NCI-H446 (cell line): Measurements from ENCODE around the gene FGD3.

Experiments
- DNase-seq, 2 experiments: peaks; one replicate each; lab custom pipeline; 2025; lab: John Stamatoyannopoulos, UW

FGD3 gene

GRCh38 chr9:93054758-93055704 is 107.7 kb downstream of the FGD3 start:
- no peak for DNase-seq

DNA sequence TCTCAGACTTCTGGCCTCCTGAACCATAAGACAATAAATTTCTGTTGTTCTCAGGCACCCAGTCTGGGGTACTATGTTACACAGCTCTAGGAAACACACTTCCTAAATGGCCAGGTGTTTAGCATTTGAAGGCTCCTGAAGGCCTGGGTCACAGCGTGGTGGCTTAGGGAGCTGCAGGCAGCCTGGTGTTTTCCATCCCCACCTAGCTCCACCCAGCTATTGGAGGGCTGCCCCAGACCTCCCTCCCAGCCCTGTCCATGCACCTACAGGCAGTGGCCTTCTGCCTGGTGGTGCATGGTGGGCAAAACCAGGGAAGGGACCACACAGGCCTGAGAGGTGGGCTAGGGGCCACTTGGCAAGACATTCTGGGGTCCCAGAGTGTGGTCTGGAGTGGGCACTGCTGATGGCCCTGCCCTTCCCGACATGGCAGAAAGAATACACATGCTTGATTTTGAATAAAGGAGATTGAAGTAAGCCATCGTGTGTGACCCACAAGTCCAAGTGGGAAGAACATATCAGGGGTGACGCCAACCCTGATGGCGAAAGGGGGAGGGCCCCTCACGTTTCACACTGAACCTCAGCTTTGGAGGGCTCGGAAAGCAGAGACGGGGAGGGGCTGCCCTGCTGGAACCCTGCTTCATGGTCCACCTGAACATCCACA is 109.8 kb downstream of the FGD3 start:
- no peak for DNase-seq

DNA sequence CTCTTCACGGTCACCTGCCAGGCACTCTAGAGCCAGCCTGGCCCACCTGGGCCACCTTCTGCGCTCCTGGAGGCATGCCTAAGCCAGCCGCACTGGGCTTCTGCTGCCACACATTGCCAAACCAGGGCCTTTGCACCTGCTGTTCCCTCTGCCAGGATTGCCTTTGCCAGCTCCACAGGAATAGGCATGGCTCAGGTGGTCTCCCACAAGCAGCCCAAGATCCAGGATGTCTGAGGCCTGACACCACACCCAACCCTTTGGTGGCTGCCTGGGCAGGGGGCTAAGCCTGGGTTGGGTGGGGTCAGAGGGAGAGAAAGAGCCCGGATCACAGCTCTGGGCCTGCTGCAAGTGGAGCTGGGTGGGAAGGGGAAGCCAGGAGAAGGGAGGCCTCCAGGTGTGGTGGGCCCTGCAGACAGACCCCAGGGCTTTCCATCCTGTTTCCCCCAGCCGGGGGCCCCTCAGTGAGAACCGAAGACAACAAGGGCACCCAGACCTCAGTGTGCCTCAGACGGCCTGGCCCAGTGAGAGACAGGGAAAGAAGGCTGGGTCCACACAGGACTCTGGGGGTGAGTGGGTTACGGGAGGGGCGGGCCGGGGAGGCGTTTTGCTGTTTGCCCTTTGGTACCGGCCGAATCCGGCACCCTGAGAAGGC is 110.5 kb downstream of the FGD3 start:
- DNase-seq = no peak

GRCh38 chr9:93058355-93059010 is 111.2 kb downstream of the FGD3 start, which contains the start of gene SUSD3:
SUSD3 (plus strand) TSS chr9:93058701; CDS start chr9:93058743, 42 bp downstream.
- no peak for DNase-seq

DNA sequence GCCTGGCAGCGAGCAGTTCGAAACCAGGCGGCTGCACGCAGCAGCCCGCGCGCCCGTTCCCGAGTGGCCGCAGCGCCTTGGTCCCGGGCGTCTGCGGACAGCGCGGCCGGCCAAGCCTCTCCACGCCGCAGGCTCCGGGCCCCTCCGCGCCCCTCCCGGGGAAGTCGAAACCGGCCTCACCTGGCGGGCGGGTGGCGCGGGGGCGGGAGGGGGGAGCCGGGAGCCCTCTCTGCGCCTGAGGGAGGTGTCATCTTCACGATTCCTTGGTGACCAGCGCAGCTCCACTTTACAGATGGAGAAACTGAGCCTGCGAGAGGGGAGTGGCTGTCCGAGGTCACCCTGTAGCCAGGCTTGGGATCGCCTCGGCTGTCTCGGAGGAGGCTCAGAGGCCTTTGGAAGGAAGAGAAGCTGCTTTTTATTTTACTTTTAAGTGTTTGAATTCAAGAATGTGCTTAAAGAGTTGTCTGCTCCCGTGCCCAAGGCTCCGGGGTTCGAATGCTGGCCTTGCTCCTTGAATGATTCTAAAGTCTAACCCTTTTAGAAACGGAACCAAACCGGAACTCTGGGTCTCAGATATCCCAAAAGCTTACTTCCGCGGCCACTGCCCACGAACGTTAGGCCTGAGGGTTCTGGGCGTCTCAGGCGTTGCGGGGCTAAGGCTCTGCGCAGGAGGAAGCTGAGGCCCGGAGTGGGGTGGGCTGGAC is 111.8 kb downstream of the FGD3 start:
- no peak for DNase-seq

DNA sequence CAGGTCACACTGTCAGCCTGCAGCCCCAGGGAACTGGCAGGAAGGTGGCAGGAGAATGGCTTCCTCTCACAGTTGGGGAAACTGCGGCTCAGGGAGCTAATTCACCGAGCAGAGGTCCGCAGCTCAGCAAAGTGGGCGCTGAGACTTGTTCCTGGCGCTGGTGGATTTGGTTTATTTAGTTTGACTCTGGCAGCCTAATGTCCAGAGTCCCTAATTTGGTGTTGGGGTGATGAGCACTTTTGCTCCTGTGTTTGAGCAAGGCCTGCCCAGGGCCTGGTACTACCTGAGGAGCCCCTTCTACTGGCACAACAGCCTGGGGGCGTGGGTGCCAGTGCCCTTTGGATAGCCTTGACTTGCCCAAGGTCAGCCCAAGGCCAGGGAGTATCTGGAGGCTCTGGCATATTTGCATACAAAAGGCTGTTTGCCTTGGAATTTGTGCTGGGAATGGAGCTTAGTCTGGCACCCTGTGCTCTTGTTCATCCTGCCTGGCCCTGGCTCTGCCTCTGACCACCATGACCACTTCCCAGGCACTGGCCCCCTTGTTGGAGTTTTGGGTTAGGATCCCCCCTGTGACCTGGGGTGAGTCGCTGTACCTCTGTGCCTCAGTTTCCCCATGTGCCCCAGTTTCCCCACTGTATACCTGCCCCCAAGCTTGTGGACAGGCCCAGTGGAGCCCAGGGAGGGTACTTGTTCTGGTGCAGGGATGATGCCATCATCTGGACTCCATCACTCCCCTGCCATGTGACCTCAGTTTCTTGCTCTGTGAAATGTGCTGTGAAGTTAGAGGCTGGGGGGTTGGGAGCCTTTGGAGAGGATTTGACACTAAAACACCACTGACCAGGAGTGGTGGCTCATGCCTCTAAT is 112.6 kb downstream of the FGD3 start:
- no peak for DNase-seq

- no peak for DNase-seq
Observed at GRCh38 chr9:93060746-93061259, 113.5 kb downstream of the FGD3 start.

- DNase-seq = no peak
Observed at GRCh38 chr9:93061260-93061751, 114.0 kb downstream of the FGD3 start.

DNA sequence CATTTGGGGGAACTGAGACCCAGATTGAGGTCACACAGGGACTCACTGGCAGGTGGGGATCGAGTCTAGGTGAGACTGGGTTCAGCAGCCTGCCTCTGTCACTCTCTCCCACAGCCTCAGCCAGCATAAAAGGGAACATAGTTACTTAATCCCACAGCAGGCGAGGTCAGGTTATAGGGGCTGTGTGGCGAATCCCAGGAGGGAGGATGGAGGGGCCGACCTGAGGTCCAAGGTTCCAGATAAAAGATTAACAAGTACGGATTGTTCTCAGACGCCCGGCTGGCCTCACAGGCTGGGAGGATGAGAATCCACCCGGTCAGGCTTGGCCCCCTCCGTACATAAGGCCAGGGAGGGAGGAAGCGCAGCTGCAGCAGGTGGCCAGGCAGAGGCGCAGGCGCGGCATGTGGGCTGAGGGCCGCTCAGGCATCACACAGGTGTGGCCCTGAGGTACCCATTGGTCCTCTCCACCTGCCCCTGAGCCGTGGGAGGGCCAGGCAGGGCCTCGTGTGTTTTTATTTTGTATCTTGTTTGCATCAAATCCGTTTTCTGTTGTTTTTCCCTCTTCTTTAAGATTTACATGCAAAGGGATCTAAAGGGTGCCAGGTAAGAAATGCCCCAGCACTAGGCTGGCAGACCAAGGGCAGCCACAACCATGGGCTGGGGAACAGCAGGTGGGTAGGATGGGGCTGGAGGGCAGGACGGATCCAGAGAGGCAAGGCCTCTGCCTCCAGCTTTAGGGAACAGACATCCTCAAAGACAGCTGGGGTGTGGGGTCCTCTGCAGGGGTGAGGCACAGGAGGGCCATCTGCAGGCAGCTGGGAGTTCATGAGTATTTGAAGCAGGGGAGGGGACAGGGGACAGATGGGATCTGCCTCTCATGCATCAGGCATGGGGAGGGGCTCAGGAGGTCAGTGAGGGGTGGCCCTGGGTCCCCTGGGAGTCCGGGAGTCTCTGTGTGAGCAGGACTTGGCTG is 114.8 kb downstream of the FGD3 start:
- DNase-seq = no peak

DNA sequence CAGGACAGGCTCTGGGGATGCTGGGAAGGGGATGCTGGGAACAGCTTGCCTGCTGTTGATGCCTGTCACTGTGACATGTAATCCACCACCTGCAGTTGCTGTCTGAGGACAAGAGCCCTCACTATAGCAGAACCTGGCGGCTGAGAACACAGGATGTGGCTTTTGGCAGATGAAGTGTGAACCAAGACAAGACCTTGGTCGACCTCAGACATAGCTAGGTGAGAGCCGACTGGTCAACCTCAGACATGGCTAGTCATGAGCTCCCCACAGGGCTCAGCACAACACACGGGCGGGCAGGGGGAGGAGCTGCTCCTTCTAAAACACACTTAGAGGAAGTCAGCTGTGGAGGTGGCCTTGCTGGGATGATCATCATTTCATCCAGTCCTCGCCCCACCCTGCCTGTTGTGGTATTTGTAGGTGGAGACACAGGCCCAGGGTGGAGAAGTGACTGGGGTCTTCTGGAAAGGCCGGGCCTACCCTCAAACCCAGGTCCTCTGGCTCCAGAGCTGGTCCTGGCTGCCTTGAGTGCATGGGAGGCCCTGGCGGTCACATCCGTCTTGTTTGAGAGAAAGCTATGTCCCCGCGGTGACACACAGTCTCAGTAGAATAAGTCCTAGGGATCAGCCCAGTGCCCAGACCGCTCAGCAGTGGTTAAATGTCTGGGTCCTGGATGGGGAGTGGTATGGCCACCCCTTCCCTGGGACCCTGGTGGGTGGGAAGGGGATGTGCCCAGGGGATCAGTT is 117.2 kb downstream of the FGD3 start:
- no peak for DNase-seq

DNA sequence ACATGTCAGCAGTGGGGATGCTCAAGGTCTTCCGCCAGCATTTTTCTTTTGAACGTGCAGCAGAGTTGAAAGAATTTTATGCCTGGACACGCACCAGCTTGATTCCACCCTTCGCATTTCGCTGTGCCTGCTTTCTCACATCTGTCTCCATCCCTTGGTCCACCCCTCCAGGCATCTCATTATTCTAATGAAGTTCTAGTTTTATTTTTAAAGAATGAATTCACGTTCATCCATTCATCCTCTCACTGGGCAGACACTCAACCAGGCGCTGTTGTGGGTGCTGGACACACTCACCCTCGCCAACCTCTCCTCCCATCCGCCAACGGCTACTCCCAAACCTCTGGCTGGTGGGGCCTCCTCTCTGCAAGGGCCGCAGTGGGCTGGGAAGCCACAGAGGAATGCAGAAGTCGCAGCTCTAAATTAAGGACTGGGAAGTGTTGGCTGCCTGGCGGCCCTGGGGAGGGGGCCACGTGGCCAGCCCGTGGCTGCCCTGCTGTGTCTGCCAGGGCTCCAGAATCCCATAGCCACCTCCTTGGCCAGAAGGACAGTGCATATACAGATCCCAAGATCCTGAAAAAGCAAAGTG is 117.9 kb downstream of the FGD3 start:
- DNase-seq = no peak

DNA sequence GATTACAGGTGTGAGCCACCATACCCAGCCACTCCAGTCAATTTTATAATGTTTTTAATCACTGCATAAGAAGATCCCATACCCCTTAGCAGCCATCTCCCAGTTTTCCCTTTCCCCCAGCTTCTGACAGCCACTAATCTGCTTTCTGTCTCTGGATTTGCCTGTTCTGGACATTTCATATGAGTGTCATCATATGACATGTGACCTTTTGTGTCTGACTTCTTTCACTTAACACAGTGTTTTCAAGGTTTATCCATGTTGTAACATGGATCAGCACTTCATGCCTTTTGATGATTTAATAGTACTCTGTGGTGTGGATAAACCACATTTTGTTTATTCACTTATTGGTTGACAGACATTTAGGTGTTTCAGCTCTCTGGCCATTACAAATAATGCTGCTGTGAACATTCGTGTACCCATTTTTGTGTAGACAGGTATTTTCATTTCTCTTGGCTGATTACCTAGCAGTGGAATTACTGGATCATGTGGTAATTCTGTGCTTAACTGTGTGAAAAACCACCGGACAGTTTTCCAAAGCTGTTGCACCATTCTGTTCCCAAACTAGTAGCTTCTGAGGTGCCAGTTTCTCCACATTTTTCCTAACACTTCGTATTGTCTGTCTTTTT is 119.8 kb downstream of the FGD3 start:
- DNase-seq = no peak

- no peak for DNase-seq
Observed at GRCh38 chr9:93068956-93069355, 121.6 kb downstream of the FGD3 start.

DNA sequence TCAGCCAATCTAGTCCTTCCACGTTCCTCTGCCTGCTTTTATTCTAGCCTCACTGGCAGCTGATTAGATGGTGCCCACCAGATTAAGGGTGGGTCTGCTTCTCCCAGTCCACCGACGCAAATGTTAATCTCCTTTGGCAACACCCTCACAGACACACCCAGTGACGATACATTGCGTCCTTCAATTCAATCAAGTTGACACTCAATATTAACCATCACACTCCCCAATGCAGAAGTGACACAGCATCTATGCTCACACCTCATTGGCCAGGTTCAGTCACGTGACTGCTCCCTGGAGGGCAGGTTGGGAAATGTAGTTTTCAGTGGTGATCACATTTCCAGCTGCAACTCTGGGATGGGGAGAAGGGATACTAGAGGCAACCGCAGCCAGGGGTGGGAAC is 124.1 kb downstream of the FGD3 start:
- no peak for DNase-seq

- DNase-seq = no peak
Observed at GRCh38 chr9:93072383-93072795, 125.1 kb downstream of the FGD3 start.

DNA sequence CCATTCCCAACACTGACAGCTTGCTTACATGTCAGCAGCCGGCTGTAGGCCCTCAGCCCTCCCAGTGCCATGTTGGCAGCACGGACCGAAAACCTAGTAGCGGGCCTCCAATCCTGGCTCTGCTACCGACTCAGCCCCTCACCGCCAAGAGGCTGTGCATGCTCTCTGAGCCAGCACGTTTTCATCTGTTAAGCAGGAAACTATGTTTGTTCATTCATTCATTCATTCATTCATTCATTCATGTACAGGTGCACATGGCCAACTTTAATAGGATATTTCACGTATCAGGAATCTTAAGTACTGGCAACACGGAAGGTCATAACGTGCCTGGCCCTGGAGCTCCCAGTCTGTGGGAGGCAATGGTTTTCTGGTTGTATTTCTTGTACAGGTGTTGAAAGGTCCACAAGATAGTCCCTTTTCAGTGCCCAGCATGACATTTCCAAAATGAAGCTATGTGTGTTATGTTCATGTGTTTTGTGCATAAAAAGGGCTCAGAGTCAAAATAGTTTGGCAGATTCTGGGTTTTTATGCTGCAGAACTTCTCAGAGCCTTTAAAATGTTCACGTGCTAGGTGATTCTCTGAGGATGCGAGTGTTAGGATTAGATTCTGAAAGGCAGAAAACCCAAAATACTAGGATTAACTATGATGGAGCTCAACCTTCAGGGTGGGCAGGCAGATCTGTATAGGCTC is 128.9 kb downstream of the FGD3 start:
- no peak for DNase-seq

DNA sequence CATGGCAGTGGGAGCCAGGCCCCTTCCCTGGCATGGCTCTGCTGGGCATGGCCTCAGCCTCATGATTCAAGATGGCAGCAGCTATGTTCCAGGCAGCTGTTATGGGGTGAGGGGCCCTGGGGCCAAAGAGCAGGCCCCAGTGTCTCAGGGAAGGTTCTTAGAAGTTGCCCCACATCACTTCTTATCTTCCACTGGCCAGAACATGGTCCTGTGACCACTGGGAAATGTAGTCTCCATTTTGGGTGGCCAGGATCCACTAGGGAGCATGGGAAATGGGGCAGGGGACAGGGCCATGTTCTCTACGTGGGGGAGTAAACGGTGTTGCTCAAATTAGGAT is 129.4 kb downstream of the FGD3 start:
- no peak for DNase-seq
